ENCODE measurements around the gene ZNF81. TPM values are rescaled to one million over a fixed set of nuclear protein-coding genes. Genes with fewer than 3 reads are reported as not detected.

Gene ZNF81
- total RNA-seq (2022; extraction: Qiagen RNA extraction; ENCODE audit: low read depth): 4.6 to 6.9 TPM (median 5.9 TPM) in 5 replicates

GRCh38 chrX:47836164-47837072 is at the start of gene ZNF81:
Gene ZNF81 (plus strand): TSS chrX:47836902. CDS start chrX:47846268, 9,366 bp downstream.

Other genes starting within 250 kb of the ZNF81 start
- gene SYN1, start 217.0 kb upstream of the ZNF81 start, total RNA-seq (2022; extraction: Qiagen RNA extraction; ENCODE audit: low read depth): 0.11 to 0.58 TPM (median 0.19 TPM) in 5 replicates
- 0.14 to 0.83 TPM (median 0.72 TPM) in 5 replicates for gene CFP, start 207.0 kb upstream of the ZNF81 start, total RNA-seq (2022; extraction: Qiagen RNA extraction; ENCODE audit: low read depth)
- gene ELK1, start 186.3 kb upstream of the ZNF81 start, total RNA-seq (2022; extraction: Qiagen RNA extraction; ENCODE audit: low read depth): 26.5 to 35.8 TPM (median 34.6 TPM) in 5 replicates
- gene UXT, start 177.7 kb upstream of the ZNF81 start, total RNA-seq (2022; extraction: Qiagen RNA extraction; ENCODE audit: low read depth): 167 to 187 TPM (median 174 TPM) in 5 replicates
- gene ZNF182, start 167.1 kb downstream of the ZNF81 start, total RNA-seq (2022; extraction: Qiagen RNA extraction; ENCODE audit: low read depth): 2.5 to 4.8 TPM (median 3.5 TPM) in 5 replicates
- not detected in 5 replicates for gene SPACA5, start 170.1 kb downstream of the ZNF81 start, total RNA-seq (2022; extraction: Qiagen RNA extraction; ENCODE audit: low read depth)
- 0.15 to 0.55 TPM (median 0.26 TPM) in 5 replicates for gene ZNF630, start 234.7 kb downstream of the ZNF81 start, total RNA-seq (2022; extraction: Qiagen RNA extraction; ENCODE audit: low read depth)